Adrenal gland (tissue), 19 donors: Measurements from ENCODE around the gene UBE3B. TPM values are rescaled to one million over a fixed set of nuclear protein-coding genes. Genes with fewer than 3 reads are reported as not detected.
A peak's percentile ranks its signal among the peaks of the same experiment; 100 is the strongest.
"Not testable (repeated sequence)": the region's sequence is repeated elsewhere in the genome, so short reads cannot be mapped to it uniquely, and the experiment has no call there.

Experiments
- DNase-seq, 7 donors: peaks; one replicate each; pipeline ENCODE4 v3.0.0-alpha.2; 2019 to 2020
- H3K27ac ChIP-seq, 5 donors: fragments of 200-600 bp; sonication (generic) in 4 of 5; 1 replicate in 3 of 5; 2 replicates in 2 of 5; pipeline versions ENCODE4 v1.5.1 to v1.8.0; 2016 to 2020; ENCODE audit warnings: mild to moderate bottlenecking in 1 of 5
- H3K27me3 ChIP-seq: fragments of 200-600 bp; 2 replicates; pipeline ENCODE4 v1.8.0; 2021
- H3K36me3 ChIP-seq, 2 donors: fragments of 200-600 bp; replicated peaks in 1 of 2; 1 replicate in 1 of 2; 2 replicates in 1 of 2; pipeline versions ENCODE4 v1.5.1 to v1.8.0; 2018 to 2022
- H3K4me1 ChIP-seq, 2 donors: fragments of 200-600 bp; replicated peaks in 1 of 2; 1 replicate in 1 of 2; 2 replicates in 1 of 2; pipeline versions ENCODE4 v1.5.1 to v1.8.0; 2018 to 2021
- H3K4me3 ChIP-seq, 4 donors: fragments of 200-600 bp; sonication (generic) in 3 of 4; one replicate each; pipeline ENCODE4 v1.5.1; 2016 to 2018
- H3K9me3 ChIP-seq, 3 donors: fragments of 200-600 bp; sonication (generic) in 1 of 3; replicated peaks in 1 of 3; 1 replicate in 2 of 3; 2 replicates in 1 of 3; pipeline versions ENCODE4 v1.5.1 to v1.8.0; 2016 to 2021
- CTCF ChIP-seq, 6 experiments: fragments of 450-650 bp in 4 of 6; fragments of 200-600 bp in 2 of 6; sonication (generic) in 1 of 6; IDR thresholded peaks; 1 replicate in 5 of 6; 2 replicates in 1 of 6; pipeline versions ENCODE4 v1.5.1 to v1.8.0; 2016 to 2021; ENCODE audit warnings: antibody characterized with exemption in 6 of 6, mild to moderate bottlenecking in 2 of 6, moderate library complexity in 1 of 6
- POLR2A ChIP-seq, 2 donors: fragments of 450-650 bp; IDR thresholded peaks; one replicate each; pipeline ENCODE4 v1.6.1; 2017; ENCODE audit warnings: antibody characterized with exemption in 2 of 2, mild to moderate bottlenecking in 2 of 2, moderate library complexity in 1 of 2
- WGBS, 4 donors: extraction: QIAGEN DNeasy Blood & Tissue Kit in 2 of 4; methylation state at CpG; one replicate each; pipeline versions ENCODE4 v1.1.5 to v1.1.7; 2013 to 2017; 5-methylcytosine and 5-hydroxymethylcytosine counted together
- intact Hi-C, 2 donors: fragments of 100-400 bp; cut with DNase I; formaldehyde crosslinking; loops; one replicate each; pipeline versions ENCODE4 v1.14.1 to v1.15.0; 2022 to 2023
- long read RNA-seq, 10 donors: library from polyadenylated mRNA in 3 of 10; unstranded in 2 of 10; stranded (forward) in 1 of 10; transcript quantifications; one replicate each; pipeline ENCODE4 v2.0.0 and lab custom pipeline, GENCODE V29; 2021 to 2026
- polyA plus RNA-seq, 3 donors: library from polyadenylated mRNA; stranded (reverse); fragments of 200-250 nt in 2 of 3; fragments of 350-450 nt in 1 of 3; fragmentation: Illumina TruSeq in 1 of 3; extraction: RNeasy Lipid Tissue Mini Kit (QIAGEN cat#74804) in 1 of 3; gene quantifications; one replicate each; pipeline ENCODE4 v1.2.3, GENCODE V29; 2013 to 2014
- total RNA-seq, 9 donors: library from RNA; depleted of rRNA in 4 of 9; stranded (reverse); fragments of >200 nt in 4 of 9; fragments of 120-200 nt in 1 of 9; fragmentation: NEBNext Ultra II Directional in 1 of 9; extraction: Animal tissue kit (Norgen Biotek cat#: 25700) in 1 of 9; gene quantifications; one replicate each; pipeline versions ENCODE4 v1.1.0 to v1.2.4, GENCODE V29; 2013 to 2023
- donor health status: healthy with polysubstance abuse.
- donor health status: Bipolar disorder and iron deficiency.
- donor health status: DM: yes; HTN: yes; CAD: no.
- donor health status: DM: no; HTN: no; CAD: no.
- donor health status: DM: no; HTN: no; CAD: no.
- donor health status: DM: yes; HTN: yes; CAD: no.

UBE3B gene
- total RNA-seq (10 to 100 TPM; 34.3 to 79.5 (median 40.6) TPM), polyA plus RNA-seq (10 to 100 TPM; 16.0 to 25.3 (median 18.4) TPM)
- long read RNA-seq, donor 1, full-length matches to known transcripts = 6 of 6 reads
- long read RNA-seq, donor 1, partial matches to known transcripts = 0 of 6 reads
- long read RNA-seq, donor 1, other reads (novel, unspliced or antisense) = 0 of 6 reads
- long read RNA-seq, donor 2, full-length matches to known transcripts = 7 of 7 reads
- long read RNA-seq, donor 2, partial matches to known transcripts = 0 of 7 reads
- long read RNA-seq, donor 2, other reads (novel, unspliced or antisense) = 0 of 7 reads
- long read RNA-seq, donor 3, full-length matches to known transcripts = 4 of 4 reads
- long read RNA-seq, donor 3, partial matches to known transcripts = 0 of 4 reads
- long read RNA-seq, donor 3, other reads (novel, unspliced or antisense) = 0 of 4 reads
- long read RNA-seq, donor 4, full-length matches to known transcripts = 11 of 18 reads
- long read RNA-seq, donor 4, partial matches to known transcripts = 1 of 18 reads
- long read RNA-seq, donor 4, other reads (novel, unspliced or antisense) = 6 of 18 reads
- long read RNA-seq, donor 5, full-length matches to known transcripts = 7 of 23 reads
- long read RNA-seq, donor 5, partial matches to known transcripts = 9 of 23 reads
- long read RNA-seq, donor 5, other reads (novel, unspliced or antisense) = 7 of 23 reads
- long read RNA-seq, donor 6, partial matches to known transcripts = 4 of 12 reads
- long read RNA-seq, donor 6, other reads (novel, unspliced or antisense) = 7 of 12 reads
- long read RNA-seq, donor 7, partial matches to known transcripts = 0 of 2 reads
- long read RNA-seq, donor 7, other reads (novel, unspliced or antisense) = 0 of 2 reads
- long read RNA-seq, donor 8, full-length matches to known transcripts = 8 of 13 reads
- long read RNA-seq, donor 8, partial matches to known transcripts = 5 of 13 reads
- long read RNA-seq, donor 8, other reads (novel, unspliced or antisense) = 0 of 13 reads
- long read RNA-seq, donor 9, full-length matches to known transcripts = 6 of 6 reads
- long read RNA-seq, donor 9, partial matches to known transcripts = 0 of 6 reads
- long read RNA-seq, donor 9, other reads (novel, unspliced or antisense) = 0 of 6 reads
- long read RNA-seq, donor 10, partial matches to known transcripts = 0 of 3 reads
- long read RNA-seq, donor 10, other reads (novel, unspliced or antisense) = 0 of 3 reads

GRCh38 chr12:109477185-109477962 is at the start of gene UBE3B, which contains the start of gene KCTD10:
Gene UBE3B (plus strand): TSS chr12:109477634. CDS start chr12:109483552, 5,918 bp downstream.
Gene KCTD10 (minus strand): TSS chr12:109477300. CDS start chr12:109477262, 38 bp downstream.
- peak; percentile 86 to 93 (median 89) for DNase-seq
- H3K36me3 ChIP-seq = no peaks in the 10 kb centered on the region
- intact Hi-C loops = no loop called here
- H3K27ac ChIP-seq = peak within 1 kb of the TSS; percentile 82 to 99 (median 93)
- H3K4me3 ChIP-seq = peak within 1 kb of the TSS; percentile 56 to 84 (median 78)
- H3K9me3 ChIP-seq = no peaks in the 10 kb centered on the region
- TF ChIP-seq CTCF (IDR thresholded peaks at IDR 0.05) = peak in 4 of 6 experiments; percentile 26 to 51 (median 34)
- peak; percentile 25 to 67 for TF ChIP-seq POLR2A (IDR thresholded peaks at IDR 0.05)
- peaks cover 13 to 40% of the 10 kb centered on the region in 2 donors for H3K4me1 ChIP-seq
- H3K27me3 ChIP-seq = no peaks in the 10 kb centered on the region
- WGBS, 4 donors = 0 to 1% (median 0%) methylated on average over 20 to 54 of the region's 54 CpGs

- H3K4me3 ChIP-seq = no peak overlapping the region
- intact Hi-C loops = loop anchor here in 1 of 2 donors (10.0 kb wide), 1 partner anchor 347 kb away; no protein-coding TSS in a partner anchor
- no peaks in the 10 kb centered on the region for H3K36me3 ChIP-seq
- no peaks in the 10 kb centered on the region for H3K9me3 ChIP-seq
- H3K4me1 ChIP-seq = no peaks in the 10 kb centered on the region
- TF ChIP-seq POLR2A (IDR thresholded peaks at IDR 0.05) (no peak), CTCF (IDR thresholded peaks at IDR 0.05) (peak; percentile 74 to 99 (median 90))
- H3K27me3 ChIP-seq = no peaks in the 10 kb centered on the region
- no peak overlapping the region for H3K27ac ChIP-seq
- DNase-seq = peak; percentile 76 to 93 (median 82)
- 19 to 24% (median 20%) methylated on average over 8 of the region's 8 CpGs for WGBS, 4 donors
Observed at GRCh38 chr12:109428037-109428629, 49.3 kb upstream of the UBE3B start.

- 86 to 94% (median 92%) methylated on average over 3 of the region's 3 CpGs for WGBS, 4 donors
- H3K4me3 ChIP-seq, DNase-seq, H3K27ac ChIP-seq, H3K36me3 ChIP-seq, H3K27me3 ChIP-seq, H3K9me3 ChIP-seq, H3K4me1 ChIP-seq: not testable (repeated sequence)
- intact Hi-C loops = loop anchor here in 1 of 2 donors (10.0 kb wide), 1 partner anchor 346 kb away; no protein-coding TSS in a partner anchor
Observed at GRCh38 chr12:109428804-109429203, 48.6 kb upstream of the UBE3B start.
